OCI-LY3 (cell line): ENCODE results near the gene DMRT2.

Source experiments
- H2AFZ ChIP-seq: fragments of 200-600, 300-600 bp; shearing (Covaris generic); 2 replicates; pipeline ENCODE4 v1.6.0; 2014; ENCODE audit warnings: antibody characterized with exemption, low read depth, low read length
- H3K27ac ChIP-seq: fragments of 200-600, 300-600 bp; sonication (generic); 2 replicates; pipeline ENCODE4 v1.5.1; 2014; ENCODE audit warnings: mild to moderate bottlenecking, low read length, moderate library complexity, mixed read lengths
- H3K27me3 ChIP-seq: fragments of 200-600, 300-600 bp; sonication (generic); 2 replicates; pipeline ENCODE4 v1.6.1; 2014; ENCODE audit warnings: low read depth, low read length, mixed read lengths
- H3K36me3 ChIP-seq: fragments of 200-600, 300-600 bp; sonication (generic); replicated peaks from 2 replicates; pipeline ENCODE3; 2014; ENCODE audit warnings: low read depth, low read length, mixed read lengths
- H3K4me1 ChIP-seq: fragments of 300-600, 200-600 bp; sonication (generic); 2 replicates; pipeline ENCODE4 v1.6.1; 2014; ENCODE audit warnings: low read length, mixed read lengths
- H3K4me2 ChIP-seq: fragments of 200-600, 300-600 bp; sonication (generic); 2 replicates; pipeline ENCODE4 v1.6.1; 2014; ENCODE audit warnings: low read length, mixed read lengths
- H3K4me3 ChIP-seq: fragments of 300-600, 200-600 bp; sonication (generic); 2 replicates; pipeline ENCODE4 v1.5.1; 2014; ENCODE audit warnings: antibody characterized with exemption, mild to moderate bottlenecking, low read length, moderate library complexity
- H3K79me2 ChIP-seq: fragments of 300-600, 200-600 bp; shearing (Covaris generic); 2 replicates; pipeline ENCODE4 v1.6.1; 2014; ENCODE audit warnings: mild to moderate bottlenecking, low read length, mixed read lengths
- H3K9ac ChIP-seq: fragments of 300-600, 200-600 bp; shearing (Covaris generic); 2 replicates; pipeline ENCODE4 v1.6.0; 2014; ENCODE audit warnings: mild to moderate bottlenecking, low read length, moderate library complexity
- H3K9me3 ChIP-seq: fragments of 200-600, 300-600 bp; shearing (Covaris generic); 2 replicates; pipeline ENCODE4 v1.6.1; 2014; ENCODE audit warnings: low read length, mixed read lengths; ENCODE audit not compliant: insufficient read depth
- H4K20me1 ChIP-seq: fragments of 200-600, 300-600 bp; sonication (generic); 2 replicates; pipeline ENCODE4 v1.6.1; 2016; ENCODE audit warnings: low read length, mixed read lengths; ENCODE audit not compliant: insufficient read depth
- EZH2phosphoT487 ChIP-seq: fragments of 200-600 bp; shearing (Covaris generic); IDR thresholded peaks from 2 replicates; pipeline ENCODE4 v1.6.1; 2018; ENCODE audit warnings: antibody characterized with exemption, mixed run types, low read depth
- TF ChIP-seq, protein P1 (sequence below): fragments of 200-600, 300-600 bp; sonication (generic); IDR thresholded peaks from 2 replicates; pipeline ENCODE4 v1.5.1; 2014; ENCODE audit warnings: antibody characterized with exemption, low read length, low read depth

Gene DMRT2

DNA sequence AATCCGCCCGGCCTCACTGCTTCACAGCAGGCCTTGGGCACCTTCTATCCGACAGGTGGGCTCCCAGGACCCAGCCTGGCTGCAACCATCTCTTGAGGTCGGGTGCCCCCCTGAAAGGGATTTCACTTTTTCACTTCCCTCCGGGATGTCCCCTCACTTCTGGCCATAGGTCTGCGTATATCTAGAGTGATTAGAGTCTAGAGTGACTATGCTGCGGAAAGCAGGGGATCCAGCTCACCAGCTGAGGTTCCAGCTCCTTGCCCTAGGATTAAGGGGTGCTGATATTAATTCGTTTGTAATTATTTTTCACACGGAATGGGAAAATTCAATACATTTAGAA is 3.1 kb downstream of the DMRT2 start:
- H3K4me3 ChIP-seq = no peak overlapping the region
- H3K27me3 ChIP-seq = no peaks in the 10 kb centered on the region
- no peaks in the 10 kb centered on the region for H4K20me1 ChIP-seq

DNA sequence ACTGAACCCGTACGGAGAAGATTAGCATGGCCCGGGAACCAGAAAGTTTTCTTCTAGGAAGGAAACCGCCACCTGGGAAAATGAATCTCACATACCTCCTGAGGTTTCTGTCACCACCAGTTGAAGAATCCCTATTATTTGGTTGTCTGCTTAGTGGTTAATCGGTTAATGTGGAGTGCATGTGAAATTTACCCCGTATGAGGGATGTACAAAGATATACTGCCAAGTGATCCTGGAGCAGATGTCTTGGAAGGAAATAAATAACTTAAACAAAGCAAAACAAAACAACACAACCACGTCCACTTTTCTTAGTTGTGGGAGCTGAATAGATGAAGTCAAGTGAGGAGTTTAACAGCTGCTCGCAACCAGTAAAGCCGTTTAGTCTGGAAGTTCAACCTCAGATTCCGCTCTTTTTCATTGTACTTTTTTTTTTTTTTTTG is 3.8 kb downstream of the DMRT2 start:
- Histone ChIP-seq H3K4me2 (no peak overlapping the region), H3K4me3 (no peak overlapping the region), H2AFZ (no peak overlapping the region), H3K79me2 (no peaks in the 10 kb centered on the region), H4K20me1 (no peaks in the 10 kb centered on the region), H3K9me3 (no peaks in the 10 kb centered on the region), H3K36me3 (no peaks in the 10 kb centered on the region), H3K27ac (no peak overlapping the region), H3K9ac (no peak overlapping the region), H3K4me1 (no peaks in the 10 kb centered on the region), H3K27me3 (no peaks in the 10 kb centered on the region)
- TF ChIP-seq EZH2phosphoT487 = no peak
- TF ChIP-seq, protein P1, sequence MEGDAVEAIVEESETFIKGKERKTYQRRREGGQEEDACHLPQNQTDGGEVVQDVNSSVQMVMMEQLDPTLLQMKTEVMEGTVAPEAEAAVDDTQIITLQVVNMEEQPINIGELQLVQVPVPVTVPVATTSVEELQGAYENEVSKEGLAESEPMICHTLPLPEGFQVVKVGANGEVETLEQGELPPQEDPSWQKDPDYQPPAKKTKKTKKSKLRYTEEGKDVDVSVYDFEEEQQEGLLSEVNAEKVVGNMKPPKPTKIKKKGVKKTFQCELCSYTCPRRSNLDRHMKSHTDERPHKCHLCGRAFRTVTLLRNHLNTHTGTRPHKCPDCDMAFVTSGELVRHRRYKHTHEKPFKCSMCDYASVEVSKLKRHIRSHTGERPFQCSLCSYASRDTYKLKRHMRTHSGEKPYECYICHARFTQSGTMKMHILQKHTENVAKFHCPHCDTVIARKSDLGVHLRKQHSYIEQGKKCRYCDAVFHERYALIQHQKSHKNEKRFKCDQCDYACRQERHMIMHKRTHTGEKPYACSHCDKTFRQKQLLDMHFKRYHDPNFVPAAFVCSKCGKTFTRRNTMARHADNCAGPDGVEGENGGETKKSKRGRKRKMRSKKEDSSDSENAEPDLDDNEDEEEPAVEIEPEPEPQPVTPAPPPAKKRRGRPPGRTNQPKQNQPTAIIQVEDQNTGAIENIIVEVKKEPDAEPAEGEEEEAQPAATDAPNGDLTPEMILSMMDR = no peak

More for the DNA sequence above, 3.1 kb downstream of the DMRT2 start:
- no peaks in the 10 kb centered on the region for H3K79me2 ChIP-seq
- H3K4me1 ChIP-seq = no peaks in the 10 kb centered on the region
- H2AFZ ChIP-seq = no peak overlapping the region
- no peak overlapping the region for H3K27ac ChIP-seq
- no peaks in the 10 kb centered on the region for H3K36me3 ChIP-seq
- no peak overlapping the region for H3K9ac ChIP-seq
- no peaks in the 10 kb centered on the region for H3K9me3 ChIP-seq
- no peak overlapping the region for H3K4me2 ChIP-seq
- no peak for TF ChIP-seq EZH2phosphoT487
- TF ChIP-seq, protein P1 = no peak

DNA sequence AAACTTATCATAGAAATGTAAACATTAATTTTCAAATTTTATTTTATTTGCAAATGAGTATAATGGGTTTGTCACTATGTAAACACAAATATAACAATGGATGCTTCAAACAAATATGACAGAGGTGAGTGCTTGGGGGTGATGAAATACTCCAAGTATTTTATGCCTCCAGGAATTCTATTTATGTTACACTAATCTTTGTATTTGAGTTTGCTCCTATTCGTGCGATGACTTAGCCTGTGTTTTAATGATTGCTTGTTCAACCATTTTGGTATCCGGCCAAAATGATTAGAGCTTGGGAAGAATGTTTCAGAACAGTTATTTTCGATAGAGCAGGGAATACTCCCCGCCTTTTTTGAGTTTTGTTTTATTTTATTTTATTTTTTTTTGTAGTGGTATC is 5.0 kb downstream of the DMRT2 start:
- Histone ChIP-seq H4K20me1 (no peaks in the 10 kb centered on the region), H3K36me3 (no peaks in the 10 kb centered on the region), H3K9ac (no peak overlapping the region), H3K27ac (no peak overlapping the region), H3K4me1 (no peaks in the 10 kb centered on the region), H3K4me3 (no peak overlapping the region), H3K27me3 (no peaks in the 10 kb centered on the region), H3K4me2 (no peak overlapping the region), H2AFZ (no peak overlapping the region), H3K9me3 (no peaks in the 10 kb centered on the region), H3K79me2 (no peaks in the 10 kb centered on the region)
- TF ChIP-seq, protein P1 = no peak
- no peak for TF ChIP-seq EZH2phosphoT487

DNA sequence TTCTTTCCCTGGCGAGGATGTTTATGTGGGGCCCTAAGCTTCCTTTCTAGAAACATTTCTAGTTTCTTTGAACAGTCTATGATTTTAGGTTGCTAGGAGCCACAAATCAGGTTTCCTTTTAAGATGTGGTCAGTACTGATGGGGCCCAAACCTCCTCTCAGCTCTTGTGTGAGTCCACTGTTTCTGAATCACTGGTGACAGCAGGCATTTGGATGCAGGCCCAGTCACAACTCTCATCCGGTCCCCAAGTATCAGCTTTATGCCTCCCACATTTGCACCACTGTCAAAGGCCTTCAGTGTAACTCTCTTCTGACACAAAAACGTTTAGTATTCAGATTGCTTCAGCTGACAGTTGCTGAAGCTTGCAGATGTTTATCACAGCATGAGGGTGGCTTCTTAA is 7.8 kb downstream of the DMRT2 start:
- Histone ChIP-seq H4K20me1 (no peaks in the 10 kb centered on the region), H3K27ac (no peak overlapping the region), H3K4me1 (no peaks in the 10 kb centered on the region), H3K4me3 (no peak overlapping the region), H3K9me3 (no peaks in the 10 kb centered on the region), H3K4me2 (no peak overlapping the region), H3K79me2 (no peaks in the 10 kb centered on the region), H3K9ac (no peak overlapping the region), H2AFZ (no peak overlapping the region), H3K27me3 (no peaks in the 10 kb centered on the region), H3K36me3 (no peaks in the 10 kb centered on the region)
- TF ChIP-seq, protein P1 = no peak
- TF ChIP-seq EZH2phosphoT487 = no peak
